GM12892 (cell line): ENCODE measurements around the gene SPATA13.

Source experiments
- POLR2A ChIP-seq: IDR thresholded peaks from 2 replicates; pipeline ENCODE4 v1.6.1; 2011; ENCODE audit warnings: low read depth, low read length, control low read depth
- POLR2AphosphoS5 ChIP-seq: IDR thresholded peaks from 2 replicates; pipeline ENCODE4 v1.6.1; 2011; ENCODE audit warnings: low read depth, low read length, control low read depth
- TAF1 ChIP-seq: IDR thresholded peaks from 2 replicates; pipeline ENCODE4 v1.6.1; 2011; ENCODE audit warnings: low read depth, mild to moderate bottlenecking, control low read depth, low read length, borderline replicate concordance

DNA sequence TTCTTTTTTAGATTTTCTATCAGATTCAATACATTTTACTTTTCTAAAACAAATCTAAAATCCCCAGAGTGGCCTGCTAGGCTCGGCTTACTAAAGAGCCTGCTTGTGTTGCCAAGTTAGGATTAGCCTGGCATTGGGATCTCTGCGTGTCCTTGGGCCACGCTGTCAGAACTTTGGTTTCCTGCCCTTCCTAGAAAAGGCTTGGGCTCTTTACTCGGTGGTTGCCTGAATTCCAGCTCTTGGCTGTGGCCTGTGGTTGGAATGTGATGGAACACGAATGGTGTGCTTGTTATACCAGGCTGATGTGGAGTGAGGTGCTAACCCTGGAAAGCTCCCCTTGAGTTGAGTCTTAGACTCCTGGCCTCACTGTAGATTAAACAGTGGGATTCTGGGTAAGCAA, 8.5 kb downstream of the SPATA13 start:
- TF ChIP-seq POLR2A: no peak
- no peak for TF ChIP-seq POLR2AphosphoS5
- TF ChIP-seq TAF1: no peak
